ENCODE data around the gene FOSB. TPM values are rescaled to one million over a fixed set of nuclear protein-coding genes. Genes with fewer than 3 reads are reported as not detected.
A peak's percentile ranks its signal among the peaks of the same experiment; 100 is the strongest.
"Not testable (repeated sequence)": the region's sequence is repeated elsewhere in the genome, so short reads cannot be mapped to it uniquely, and the experiment has no call there.

The FOSB gene
- total RNA-seq, 2 donors from 2014 or later = 2.5 to 6.4 TPM

DNA sequence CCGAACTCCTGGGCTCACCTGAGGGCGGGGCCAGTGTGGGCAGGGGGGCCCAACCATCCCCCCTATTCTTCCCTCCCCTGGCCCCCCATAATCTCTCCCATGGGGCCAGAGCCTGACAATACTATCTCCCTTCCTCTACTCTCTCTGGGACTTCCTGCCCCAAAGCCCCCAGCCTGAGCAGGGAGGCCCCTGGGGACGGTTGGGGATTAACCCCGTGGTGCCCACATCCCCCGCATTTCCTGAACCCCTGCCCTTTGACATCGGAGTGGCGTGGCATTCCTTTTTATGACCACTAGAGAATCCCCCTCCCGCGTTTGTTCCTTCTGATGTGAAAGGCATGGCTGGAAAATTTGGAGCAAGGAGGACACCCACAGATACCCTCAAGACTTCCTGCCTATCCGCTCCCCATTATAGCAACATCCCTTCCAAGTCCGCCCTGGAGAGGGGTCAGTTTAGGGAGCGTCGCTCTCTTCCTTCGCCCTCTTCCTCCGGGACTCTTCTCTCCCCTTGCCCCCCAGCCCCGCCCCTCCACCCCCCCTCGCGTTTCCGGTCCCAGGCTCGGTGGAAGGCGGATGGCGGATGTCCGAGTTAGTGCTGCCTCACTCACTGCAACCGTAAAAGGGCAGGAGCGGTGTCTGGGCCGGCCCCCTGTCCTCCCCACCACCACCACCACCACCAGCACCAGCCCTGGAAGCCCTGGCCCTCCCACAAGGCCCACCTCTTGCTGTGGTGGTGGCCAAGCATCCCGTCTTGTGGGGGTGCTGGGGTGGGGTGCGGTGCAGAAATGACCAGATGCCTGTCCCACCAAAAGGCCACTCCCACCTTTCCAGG, 41.3 kb downstream of the FOSB start:
- under 1% methylated on average over 28 of the region's 28 CpGs for WGBS
- Histone ChIP-seq H3K36me3 (no peaks in the 10 kb centered on the region), H3K27ac (peak overlapping the region; percentile 93 to 95), H3K4me3 (peak overlapping the region; percentile 82 to 100), H3K9me3 (no peaks in the 10 kb centered on the region), H3K4me1 (replicated peaks) (peaks cover 17% of the 10 kb centered on the region), H3K27me3 (replicated peaks; ENCODE audit: insufficient read depth) (no peaks in the 10 kb centered on the region)
- intact Hi-C loops (cut with DNase I) = no loop called here
- peak; percentile 76 for DNase-seq (ENCODE audit: low spot score)
- peak; percentile 53 for TF ChIP-seq POLR2A (IDR thresholded peaks at IDR 0.05)
- TF ChIP-seq, protein P1, sequence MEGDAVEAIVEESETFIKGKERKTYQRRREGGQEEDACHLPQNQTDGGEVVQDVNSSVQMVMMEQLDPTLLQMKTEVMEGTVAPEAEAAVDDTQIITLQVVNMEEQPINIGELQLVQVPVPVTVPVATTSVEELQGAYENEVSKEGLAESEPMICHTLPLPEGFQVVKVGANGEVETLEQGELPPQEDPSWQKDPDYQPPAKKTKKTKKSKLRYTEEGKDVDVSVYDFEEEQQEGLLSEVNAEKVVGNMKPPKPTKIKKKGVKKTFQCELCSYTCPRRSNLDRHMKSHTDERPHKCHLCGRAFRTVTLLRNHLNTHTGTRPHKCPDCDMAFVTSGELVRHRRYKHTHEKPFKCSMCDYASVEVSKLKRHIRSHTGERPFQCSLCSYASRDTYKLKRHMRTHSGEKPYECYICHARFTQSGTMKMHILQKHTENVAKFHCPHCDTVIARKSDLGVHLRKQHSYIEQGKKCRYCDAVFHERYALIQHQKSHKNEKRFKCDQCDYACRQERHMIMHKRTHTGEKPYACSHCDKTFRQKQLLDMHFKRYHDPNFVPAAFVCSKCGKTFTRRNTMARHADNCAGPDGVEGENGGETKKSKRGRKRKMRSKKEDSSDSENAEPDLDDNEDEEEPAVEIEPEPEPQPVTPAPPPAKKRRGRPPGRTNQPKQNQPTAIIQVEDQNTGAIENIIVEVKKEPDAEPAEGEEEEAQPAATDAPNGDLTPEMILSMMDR (IDR thresholded peaks at IDR 0.05) = peak in 1 of 4 experiments; percentile 14
- TF ChIP-seq POLR2AphosphoS5 (IDR thresholded peaks at IDR 0.05) = peak; percentile 40

DNA sequence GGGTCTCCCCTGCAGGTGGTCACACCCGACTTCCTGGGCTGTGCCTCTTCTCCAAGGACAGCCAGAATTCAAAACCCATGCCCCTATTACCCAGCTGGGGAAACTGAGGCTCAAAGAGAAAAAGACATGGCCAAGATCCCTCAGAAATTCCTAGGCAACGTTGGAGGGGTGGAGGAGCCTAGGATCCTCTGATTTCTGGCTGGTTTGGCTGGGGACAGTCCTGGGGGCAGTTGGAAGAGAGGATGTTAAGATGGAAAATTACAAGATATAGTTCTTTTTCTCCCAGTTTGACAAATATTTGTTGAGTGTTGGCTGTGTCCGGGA, 41.9 kb downstream of the FOSB start:
- peaks cover 22% of the 10 kb centered on the region for H3K4me1 ChIP-seq (replicated peaks)
- WGBS = 3% methylated on average over 3 of the region's 3 CpGs
- no peaks in the 10 kb centered on the region for H3K9me3 ChIP-seq
- H3K27me3 ChIP-seq (replicated peaks; ENCODE audit: insufficient read depth) = no peaks in the 10 kb centered on the region
- H3K36me3 ChIP-seq = no peaks in the 10 kb centered on the region
- DNase-seq (ENCODE audit: low spot score) = no peak
- intact Hi-C loops (cut with DNase I) = no loop called here
- peak overlapping the region; percentile 82 to 100 for H3K4me3 ChIP-seq
- H3K27ac ChIP-seq = peak overlapping the region; percentile 93 to 95
- TF ChIP-seq POLR2AphosphoS5 (IDR thresholded peaks at IDR 0.05) (no peak), POLR2A (IDR thresholded peaks at IDR 0.05) (no peak)
- TF ChIP-seq, protein P1 (IDR thresholded peaks at IDR 0.05) = no peak

DNA sequence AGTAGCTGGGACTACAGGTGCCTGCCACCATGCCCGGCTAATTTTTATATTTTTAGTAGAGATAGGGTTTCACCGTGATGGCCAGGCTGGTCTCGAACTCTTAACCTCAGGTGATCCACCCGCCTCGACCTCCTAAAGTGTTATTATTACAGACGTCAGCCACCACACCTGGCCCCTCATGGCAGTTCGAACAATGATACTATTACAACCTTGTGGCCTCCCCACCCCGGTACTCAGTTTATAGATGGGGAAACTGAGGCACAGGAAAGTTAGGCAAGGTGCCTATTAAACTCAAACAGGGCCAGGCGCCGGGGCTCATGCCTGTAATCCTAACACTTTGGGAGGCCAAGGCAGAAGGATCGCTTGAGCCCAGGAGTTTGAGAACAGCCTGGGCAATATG, 42.6 kb downstream of the FOSB start:
- DNase-seq (ENCODE audit: low spot score); intact Hi-C loops (cut with DNase I); H3K27me3 ChIP-seq (replicated peaks; ENCODE audit: insufficient read depth); H3K9me3 ChIP-seq; H3K36me3 ChIP-seq: not testable (repeated sequence)
- Histone ChIP-seq H3K27ac (peak overlapping the region; percentile 93 to 95), H3K4me3 (peak overlapping the region; percentile 82 to 100), H3K4me1 (replicated peaks) (peaks cover 26% of the 10 kb centered on the region)
- WGBS = 79% methylated on average over 11 of the region's 11 CpGs

DNA sequence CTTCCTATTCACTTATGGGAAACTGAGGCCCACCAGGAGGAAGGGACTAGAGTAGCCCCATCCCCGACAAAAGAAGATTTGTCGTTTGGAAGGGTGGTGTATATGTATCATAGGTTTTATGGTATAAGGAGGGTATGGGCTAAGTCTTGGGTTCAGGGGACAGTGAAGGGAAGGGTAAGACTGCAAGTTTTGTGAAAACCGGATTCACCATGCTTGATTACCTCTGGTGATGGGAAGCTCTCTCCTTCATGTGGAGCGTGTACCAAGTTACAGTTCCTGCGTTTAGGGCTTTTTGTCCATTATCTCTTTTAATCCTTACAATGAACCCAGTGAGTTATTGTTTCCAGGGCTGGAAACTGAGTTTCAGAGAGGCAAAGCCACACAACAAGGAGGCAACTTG, 43.3 kb downstream of the FOSB start:
- DNase-seq (ENCODE audit: low spot score) = no peak
- intact Hi-C loops (cut with DNase I) = no loop called here
- Histone ChIP-seq H3K27me3 (replicated peaks; ENCODE audit: insufficient read depth) (no peaks in the 10 kb centered on the region), H3K4me1 (replicated peaks) (peaks cover 26% of the 10 kb centered on the region), H3K4me3 (no peak overlapping the region), H3K9me3 (no peaks in the 10 kb centered on the region), H3K27ac (peak overlapping the region; percentile 21 to 95), H3K36me3 (no peaks in the 10 kb centered on the region)
- 93% methylated on average over 5 of the region's 5 CpGs for WGBS
- TF ChIP-seq POLR2A (IDR thresholded peaks at IDR 0.05) = no peak
- no peak for TF ChIP-seq POLR2AphosphoS5 (IDR thresholded peaks at IDR 0.05)

DNA sequence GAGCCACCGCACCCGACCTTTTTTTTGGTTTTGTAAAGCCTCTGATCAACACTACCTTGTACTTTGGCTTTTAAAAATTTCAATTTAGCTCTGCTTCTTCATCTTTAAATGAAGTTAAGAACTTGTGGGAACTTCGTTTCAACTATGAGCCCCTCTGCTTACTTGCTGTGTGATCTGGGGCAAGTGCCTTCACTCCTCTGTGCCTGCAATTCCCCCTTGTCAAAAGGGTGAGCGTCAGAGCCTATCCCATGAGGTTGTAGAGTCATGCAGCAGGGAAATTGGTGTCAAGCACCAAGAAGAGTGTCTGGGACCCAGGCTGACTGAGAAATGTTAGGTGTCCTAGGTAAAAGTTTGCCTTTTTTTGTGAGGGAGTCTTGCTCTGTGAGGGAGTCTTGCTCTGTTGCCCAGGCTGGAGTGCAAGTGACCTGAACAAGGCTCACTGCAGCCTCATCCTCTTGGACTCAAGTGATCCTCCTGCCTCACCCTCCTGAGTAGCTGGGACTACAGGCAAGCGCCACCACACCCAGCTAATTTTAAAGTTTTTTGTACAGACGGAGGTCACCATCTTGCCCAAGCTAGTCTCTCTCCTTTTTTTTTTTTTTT, 45.2 kb downstream of the FOSB start:
- no peak overlapping the region for H3K4me3 ChIP-seq
- TF ChIP-seq POLR2A (IDR thresholded peaks at IDR 0.05) (no peak), POLR2AphosphoS5 (IDR thresholded peaks at IDR 0.05) (no peak)
- TF ChIP-seq, protein P1 (IDR thresholded peaks at IDR 0.05) = no peak
- no peaks in the 10 kb centered on the region for H3K9me3 ChIP-seq
- intact Hi-C loops (cut with DNase I) = no loop called here
- no peak for DNase-seq (ENCODE audit: low spot score)
- no peaks in the 10 kb centered on the region for H3K27me3 ChIP-seq (replicated peaks; ENCODE audit: insufficient read depth)
- peaks cover 26% of the 10 kb centered on the region for H3K4me1 ChIP-seq (replicated peaks)
- H3K36me3 ChIP-seq = no peaks in the 10 kb centered on the region
- 93% methylated on average over 6 of the region's 6 CpGs for WGBS
- peak overlapping the region in 1 of 2 donors; percentile 66 for H3K27ac ChIP-seq

All from prostate gland (tissue), 2 donors.